Duodenal mucosa (tissue), 2 donors: ENCODE results near the gene MINK1.

Source experiments
- H3K27ac ChIP-seq: one replicate; pipeline ENCODE4 v1.7.0; 2013; ENCODE audit warnings: low read depth, low read length
- H3K27me3 ChIP-seq, 2 donors: one replicate each; pipeline ENCODE4 v1.7.0; 2013; ENCODE audit warnings: low read length in 2 of 2, control low read depth in 1 of 2; ENCODE audit not compliant: insufficient read depth in 2 of 2, control insufficient read depth in 1 of 2
- H3K36me3 ChIP-seq, 2 donors: one replicate each; pipeline ENCODE4 v1.7.0; 2013; ENCODE audit warnings: low read length in 2 of 2, control low read depth in 1 of 2; ENCODE audit not compliant: insufficient read depth in 2 of 2, control insufficient read depth in 1 of 2
- H3K4me1 ChIP-seq, 2 donors: one replicate each; pipeline ENCODE4 v1.7.0; 2013; ENCODE audit warnings: low read length in 2 of 2, control low read depth in 1 of 2; ENCODE audit not compliant: insufficient read depth in 2 of 2, control insufficient read depth in 1 of 2
- H3K4me3 ChIP-seq, 2 donors: one replicate each; pipeline ENCODE4 v1.7.0; 2013; ENCODE audit warnings: low read length in 2 of 2, low read depth in 1 of 2
- H3K9ac ChIP-seq, 2 donors: one replicate each; pipeline ENCODE4 v1.7.0; 2013; ENCODE audit warnings: low read length in 2 of 2, low read depth in 1 of 2
- H3K9me3 ChIP-seq, 2 donors: one replicate each; pipeline ENCODE4 v1.7.0; 2013; ENCODE audit warnings: low read length in 2 of 2, control low read depth in 1 of 2; ENCODE audit not compliant: control insufficient read depth in 1 of 2

Gene MINK1

DNA sequence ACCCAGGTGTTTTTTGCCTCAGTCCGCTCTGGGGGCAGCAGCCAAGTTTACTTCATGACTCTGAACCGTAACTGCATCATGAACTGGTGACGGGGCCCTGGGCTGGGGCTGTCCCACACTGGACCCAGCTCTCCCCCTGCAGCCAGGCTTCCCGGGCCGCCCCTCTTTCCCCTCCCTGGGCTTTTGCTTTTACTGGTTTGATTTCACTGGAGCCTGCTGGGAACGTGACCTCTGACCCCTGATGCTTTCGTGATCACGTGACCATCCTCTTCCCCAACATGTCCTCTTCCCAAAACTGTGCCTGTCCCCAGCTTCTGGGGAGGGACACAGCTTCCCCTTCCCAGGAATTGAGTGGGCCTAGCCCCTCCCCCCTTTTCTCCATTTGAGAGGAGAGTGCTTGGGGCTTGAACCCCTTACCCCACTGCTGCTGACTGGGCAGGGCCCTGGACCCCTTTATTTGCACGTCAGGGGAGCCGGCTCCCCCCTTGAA is 64.1 kb downstream of the MINK1 start:
- no peaks in the 10 kb centered on the region for H3K9me3 ChIP-seq
- H3K9ac ChIP-seq: no peak overlapping the region
- peaks cover 10 to 13% of the 10 kb centered on the region in 2 donors for H3K27me3 ChIP-seq
- peaks cover 43 to 48% of the 10 kb centered on the region in 2 donors for H3K36me3 ChIP-seq
- H3K4me1 ChIP-seq: peaks cover 5 to 28% of the 10 kb centered on the region in 2 donors
- H3K4me3 ChIP-seq: no peak overlapping the region
- no peak overlapping the region for H3K27ac ChIP-seq

DNA sequence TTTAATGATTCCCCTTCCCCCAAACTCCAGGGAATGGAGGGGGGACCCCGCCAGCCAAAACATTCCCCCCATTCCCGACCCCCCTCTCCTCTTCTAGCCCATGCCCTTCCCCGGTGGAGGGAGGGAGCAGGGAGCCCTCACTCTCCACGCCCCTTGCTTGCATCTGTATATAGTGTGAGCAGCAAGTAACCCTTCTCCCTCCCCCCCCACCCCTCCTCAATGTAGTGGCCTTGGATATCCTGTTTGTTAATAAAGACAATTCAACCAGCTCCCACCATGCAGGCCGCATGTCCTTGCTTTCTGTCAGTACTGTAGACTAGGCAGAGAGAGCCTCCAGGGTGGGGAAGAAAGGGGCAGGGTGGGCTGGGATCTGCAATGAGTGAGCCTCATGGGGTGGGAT is 64.6 kb downstream of the MINK1 start:
- H3K9me3 ChIP-seq: no peaks in the 10 kb centered on the region
- H3K27ac ChIP-seq: no peak overlapping the region
- H3K9ac ChIP-seq: no peak overlapping the region
- no peak overlapping the region for H3K4me3 ChIP-seq
- peaks cover 10 to 34% of the 10 kb centered on the region in 2 donors for H3K4me1 ChIP-seq
- peaks cover 10 to 13% of the 10 kb centered on the region in 2 donors for H3K27me3 ChIP-seq
- H3K36me3 ChIP-seq: peaks cover 38 to 43% of the 10 kb centered on the region in 2 donors

DNA sequence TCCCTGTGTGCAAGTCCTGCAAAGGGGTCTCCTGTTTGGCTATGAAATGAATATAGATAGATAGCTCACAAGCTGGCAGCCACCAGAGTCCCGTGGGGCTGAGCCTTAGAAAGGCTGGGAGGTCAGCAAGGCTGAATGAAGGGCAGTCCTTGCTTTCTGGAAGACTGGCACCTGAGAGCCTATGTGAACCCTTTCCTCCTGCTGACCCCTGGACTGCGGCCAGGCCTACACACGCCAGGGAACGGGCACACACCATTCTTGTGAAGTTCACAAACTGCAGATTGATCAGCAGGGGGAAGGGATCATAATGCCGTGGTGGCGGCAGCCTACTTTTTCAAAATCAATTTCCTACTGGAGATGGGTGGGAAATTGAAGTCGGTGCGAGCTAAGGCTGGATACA is 65.2 kb downstream of the MINK1 start:
- Histone ChIP-seq H3K4me1 (peaks cover 15 to 39% of the 10 kb centered on the region in 2 donors), H3K4me3 (no peak overlapping the region)

DNA sequence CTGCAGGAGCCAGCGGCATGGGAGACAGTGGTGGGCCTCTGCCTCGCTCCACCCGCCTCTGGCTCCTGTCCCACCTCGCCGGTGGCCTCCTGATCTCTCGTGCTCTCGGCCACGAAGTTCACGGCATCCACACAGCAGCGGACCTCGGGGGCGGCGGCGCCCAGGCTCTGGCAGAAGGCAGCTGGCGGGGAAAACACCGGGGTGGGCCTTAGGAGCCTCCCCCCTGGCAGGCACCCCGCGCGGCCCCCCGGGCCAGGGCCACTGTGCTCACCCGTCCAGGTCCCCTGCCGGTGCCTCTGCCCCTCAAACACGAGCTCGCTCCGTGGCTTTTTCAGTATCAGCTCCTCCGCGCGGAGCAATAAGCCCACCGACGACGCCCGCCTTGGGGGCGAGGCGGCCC is 65.8 kb downstream of the MINK1 start:
- no peak overlapping the region for H3K27ac ChIP-seq

More for the DNA sequence above, 65.2 kb downstream of the MINK1 start:
- Histone ChIP-seq H3K36me3 (peaks cover 33 to 38% of the 10 kb centered on the region in 2 donors), H3K27ac (no peak overlapping the region), H3K27me3 (peaks cover 10 to 13% of the 10 kb centered on the region in 2 donors), H3K9ac (no peak overlapping the region), H3K9me3 (no peaks in the 10 kb centered on the region)

DNA sequence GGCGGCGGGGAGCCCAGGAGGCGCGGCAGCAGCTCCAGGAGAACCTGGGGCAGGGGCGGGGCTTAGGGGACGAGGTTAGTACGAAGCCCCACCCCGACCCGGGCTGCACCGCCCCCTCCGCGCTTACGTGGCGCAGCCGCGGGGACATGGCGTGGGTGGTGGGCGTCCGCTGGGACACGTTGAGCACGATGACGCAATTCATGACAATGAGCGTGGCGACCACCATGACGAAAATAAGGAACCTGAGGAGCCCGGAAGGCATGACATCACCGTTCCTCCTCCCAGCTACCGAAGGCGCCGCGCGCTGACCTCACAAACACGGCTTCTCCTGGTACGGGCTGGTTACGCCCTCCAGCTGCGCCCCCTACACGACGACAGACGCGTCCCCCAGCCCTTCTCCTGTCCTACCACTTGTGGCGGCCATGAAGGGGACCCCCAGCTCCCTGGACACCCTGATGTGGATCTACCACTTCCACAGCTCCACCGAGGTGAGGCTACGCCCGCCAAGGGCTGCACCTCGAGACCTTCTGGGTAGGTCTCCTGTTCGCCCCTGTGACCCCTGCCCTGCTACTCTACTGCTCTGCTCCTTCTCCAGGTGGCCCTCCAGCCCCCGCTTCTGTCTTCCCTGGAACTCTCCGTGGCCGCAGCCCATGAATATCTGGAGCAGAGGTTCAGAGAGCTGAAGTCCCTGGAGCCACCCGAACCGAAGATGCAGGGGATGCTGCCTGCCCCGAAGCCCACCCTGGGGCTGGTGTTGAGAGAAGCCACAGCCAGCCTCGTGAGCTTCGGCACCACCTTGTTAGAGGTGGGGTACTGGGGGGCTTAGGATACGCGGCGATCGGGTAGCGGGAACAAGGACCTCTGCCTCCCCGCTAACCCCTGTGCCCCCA is 66.4 kb downstream of the MINK1 start, which contains the start of gene C17orf107:
Gene C17orf107, plus strand, starts transcription at position 196 of the 890 bp plus-strand sequence. Its CDS starts 227 bp downstream, at position 423.
- Histone ChIP-seq H3K36me3 (peaks cover 22 to 25% of the 10 kb centered on the region in 2 donors), H3K27me3 (peaks cover 10 to 13% of the 10 kb centered on the region in 2 donors), H3K27ac (peak within 1 kb of the TSS; percentile 10), H3K9ac (peak within 1 kb of the TSS; percentile 55 to 73), H3K4me3 (peak within 1 kb of the TSS; percentile 79 to 85), H3K9me3 (no peaks in the 10 kb centered on the region), H3K4me1 (peaks cover 17 to 42% of the 10 kb centered on the region in 2 donors)

More for the DNA sequence above, 65.8 kb downstream of the MINK1 start:
- peak overlapping the region; percentile 79 to 85 for H3K4me3 ChIP-seq
- peaks cover 10 to 13% of the 10 kb centered on the region in 2 donors for H3K27me3 ChIP-seq
- H3K9me3 ChIP-seq: no peaks in the 10 kb centered on the region
- H3K4me1 ChIP-seq: peaks cover 17 to 42% of the 10 kb centered on the region in 2 donors
- H3K36me3 ChIP-seq: peaks cover 29 to 32% of the 10 kb centered on the region in 2 donors
- peak overlapping the region in 1 of 2 donors; percentile 39 for H3K9ac ChIP-seq

DNA sequence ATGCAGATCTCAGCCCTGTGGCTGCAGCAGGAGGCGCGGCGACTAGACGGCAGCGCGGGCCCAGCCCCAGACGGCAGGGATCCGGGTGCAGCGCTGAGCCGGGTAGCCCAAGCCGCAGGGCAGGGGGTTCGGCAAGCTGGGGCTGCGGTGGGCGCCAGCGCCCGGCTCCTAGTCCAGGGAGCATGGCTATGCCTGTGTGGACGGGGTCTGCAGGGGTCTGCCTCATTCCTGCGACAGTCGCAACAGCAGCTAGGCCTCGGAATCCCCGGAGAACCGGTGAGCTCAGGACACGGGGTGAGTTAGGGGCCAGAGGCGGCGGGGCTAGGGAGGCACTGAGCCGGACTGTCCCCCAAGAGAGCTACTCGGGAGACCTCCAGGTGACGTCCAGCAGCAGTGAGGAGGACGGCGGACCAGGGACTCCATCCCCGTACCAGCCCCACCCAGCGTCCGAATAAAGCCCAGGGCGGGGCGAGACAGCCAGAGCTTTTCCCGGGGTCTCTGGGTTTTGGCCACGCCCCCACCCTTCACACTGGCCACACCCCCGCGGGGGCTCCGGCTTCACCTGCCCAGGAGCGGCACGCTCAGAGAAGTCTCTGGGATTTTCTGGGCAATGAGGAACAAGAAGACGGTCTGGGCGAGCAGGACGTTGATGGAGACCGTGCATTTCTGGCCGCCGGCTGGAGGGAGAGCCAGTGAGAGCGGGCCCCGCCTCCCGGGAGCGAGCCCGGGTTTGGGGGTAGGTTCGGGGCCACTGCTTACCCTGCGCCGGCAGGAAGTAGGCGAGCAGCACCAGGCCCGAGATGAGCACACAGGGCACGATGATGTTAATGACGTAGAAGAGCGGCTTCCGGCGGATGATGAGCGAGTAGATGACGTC is 67.3 kb downstream of the MINK1 start:
- peak overlapping the region in 1 of 2 donors; percentile 73 for H3K9ac ChIP-seq
- no peaks in the 10 kb centered on the region for H3K9me3 ChIP-seq
- peaks cover 10 to 13% of the 10 kb centered on the region in 2 donors for H3K27me3 ChIP-seq
- peak overlapping the region; percentile 35 to 85 for H3K4me3 ChIP-seq
- no peak overlapping the region for H3K27ac ChIP-seq
- peaks cover 14 to 16% of the 10 kb centered on the region in 2 donors for H3K36me3 ChIP-seq
- peaks cover 17 to 42% of the 10 kb centered on the region in 2 donors for H3K4me1 ChIP-seq

DNA sequence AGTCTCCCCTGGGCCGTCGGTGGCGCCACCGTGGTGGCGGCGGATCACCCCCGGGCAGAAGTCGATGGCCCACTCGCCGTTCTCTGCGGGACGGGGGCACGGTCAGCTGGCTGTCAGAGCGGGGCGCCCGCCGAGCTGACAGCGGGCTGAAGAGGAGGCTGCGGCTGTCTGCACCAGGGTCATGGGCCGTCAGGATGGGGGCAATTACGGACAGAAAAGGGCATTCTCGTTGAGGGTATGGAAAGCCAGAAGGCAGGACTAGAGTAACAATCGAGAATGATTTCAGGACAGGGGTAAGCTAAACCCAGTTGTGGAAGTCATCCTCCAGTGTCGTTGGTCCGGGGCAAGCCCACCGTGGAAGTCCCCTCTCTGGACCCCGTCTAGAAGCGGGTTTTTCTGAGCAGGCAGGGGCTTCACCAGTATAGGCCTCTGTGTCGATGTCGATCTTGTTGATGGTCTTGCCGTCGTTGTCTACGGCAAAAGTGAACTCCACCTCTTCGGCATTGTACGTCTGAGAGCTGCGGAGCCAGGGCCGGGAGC is 68.0 kb downstream of the MINK1 start:
- H3K9me3 ChIP-seq: no peaks in the 10 kb centered on the region
- no peak overlapping the region for H3K27ac ChIP-seq
- peaks cover 10 to 13% of the 10 kb centered on the region in 2 donors for H3K27me3 ChIP-seq
- peaks cover 17 to 42% of the 10 kb centered on the region in 2 donors for H3K4me1 ChIP-seq
- peak overlapping the region; percentile 35 to 85 for H3K4me3 ChIP-seq
- H3K36me3 ChIP-seq: peaks cover 7 to 9% of the 10 kb centered on the region in 2 donors
- peak overlapping the region in 1 of 2 donors; percentile 31 for H3K9ac ChIP-seq

DNA sequence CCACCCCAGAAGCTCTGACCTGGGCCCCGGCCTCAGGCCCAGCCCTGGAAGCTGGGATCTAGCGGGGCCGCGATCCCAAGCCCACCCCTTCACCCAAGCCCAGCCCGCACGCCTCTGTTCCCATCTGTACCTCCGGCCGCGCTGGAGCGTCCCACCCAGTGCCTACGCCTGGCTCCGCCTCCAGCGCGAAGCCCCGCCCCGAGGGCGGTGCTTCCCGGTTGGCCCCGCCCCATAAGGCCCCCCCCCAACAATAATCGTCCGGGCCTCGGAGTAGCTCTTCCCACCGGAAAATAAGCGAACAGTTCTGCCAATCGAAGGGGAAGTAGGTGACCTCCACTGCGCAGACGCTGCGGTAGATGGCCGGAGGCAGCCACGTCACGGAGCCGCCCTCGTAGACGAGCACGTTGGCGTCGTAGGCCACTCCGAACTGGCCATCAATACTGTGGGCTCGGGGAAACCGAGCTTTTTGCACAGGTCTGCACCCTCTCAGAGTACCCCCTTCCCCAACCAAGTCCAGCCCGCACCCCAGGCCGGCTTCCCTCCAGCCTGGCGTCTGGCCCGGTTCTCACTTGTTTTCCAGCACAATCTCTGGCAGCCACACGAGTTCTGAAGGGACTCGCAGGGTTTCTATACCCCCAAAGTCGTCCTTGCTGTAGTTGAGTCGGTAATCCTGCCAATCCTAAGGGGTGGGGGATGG is 68.7 kb downstream of the MINK1 start:
- Histone ChIP-seq H3K4me3 (peak overlapping the region in 1 of 2 donors; percentile 85), H3K27me3 (peaks cover 10 to 13% of the 10 kb centered on the region in 2 donors)

DNA sequence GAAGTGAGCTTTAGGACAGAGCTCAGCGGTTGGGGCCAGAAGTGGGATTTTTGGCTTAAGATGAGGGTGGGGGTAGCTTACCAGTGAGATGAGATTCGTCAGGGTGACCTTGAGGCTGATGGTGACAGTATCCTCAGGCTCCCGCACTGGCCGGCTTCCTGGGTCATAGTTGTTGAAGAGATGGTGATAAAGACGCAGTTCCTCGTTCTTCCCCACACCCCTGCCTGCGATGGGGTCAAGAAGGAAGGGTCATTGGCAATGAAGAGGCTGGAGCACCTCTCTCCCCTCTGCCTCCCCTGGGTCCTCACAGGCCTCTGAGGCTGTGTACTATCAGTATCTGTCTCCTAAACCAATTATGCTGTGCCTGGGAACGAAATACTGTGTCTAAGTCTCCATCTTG is 69.4 kb downstream of the MINK1 start:
- peaks cover 17 to 42% of the 10 kb centered on the region in 2 donors for H3K4me1 ChIP-seq
- no peak overlapping the region for H3K4me3 ChIP-seq
- H3K9me3 ChIP-seq: no peaks in the 10 kb centered on the region
- no peaks in the 10 kb centered on the region for H3K36me3 ChIP-seq
- H3K27ac ChIP-seq: no peak overlapping the region
- peaks cover 10 to 13% of the 10 kb centered on the region in 2 donors for H3K27me3 ChIP-seq
- H3K9ac ChIP-seq: peak overlapping the region in 1 of 2 donors; percentile 28

More for the DNA sequence above, 68.7 kb downstream of the MINK1 start:
- peaks cover 17 to 42% of the 10 kb centered on the region in 2 donors for H3K4me1 ChIP-seq
- peak overlapping the region in 1 of 2 donors; percentile 31 for H3K9ac ChIP-seq
- no peak overlapping the region for H3K27ac ChIP-seq
- peaks cover 3% of the 10 kb centered on the region in 2 donors for H3K36me3 ChIP-seq
- no peaks in the 10 kb centered on the region for H3K9me3 ChIP-seq
